ENCODE measurements around the gene ART3.

DNA sequence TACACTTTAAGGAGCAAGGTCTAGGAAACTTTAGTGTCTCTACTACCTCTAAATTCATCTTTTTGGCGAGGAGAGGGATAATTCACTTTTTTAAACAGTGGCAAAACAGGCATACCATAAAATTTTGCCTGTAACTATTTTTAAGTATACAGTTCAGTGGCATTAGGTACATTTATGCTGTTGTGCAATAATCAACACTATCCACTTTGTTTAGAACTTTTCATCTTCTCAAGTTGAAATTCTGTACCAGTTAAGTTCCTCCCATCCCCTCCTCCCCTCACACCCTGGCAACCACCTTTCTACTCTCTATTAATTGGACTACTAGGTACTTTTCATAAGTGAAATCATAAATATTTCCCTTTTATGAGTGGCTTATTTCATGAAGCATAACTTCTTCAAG lies 42.3 kb downstream of the ART3 start:
- TF ChIP-seq POLR2A (IDR thresholded peaks at IDR 0.05), result no peak
- TF ChIP-seq, protein P1, sequence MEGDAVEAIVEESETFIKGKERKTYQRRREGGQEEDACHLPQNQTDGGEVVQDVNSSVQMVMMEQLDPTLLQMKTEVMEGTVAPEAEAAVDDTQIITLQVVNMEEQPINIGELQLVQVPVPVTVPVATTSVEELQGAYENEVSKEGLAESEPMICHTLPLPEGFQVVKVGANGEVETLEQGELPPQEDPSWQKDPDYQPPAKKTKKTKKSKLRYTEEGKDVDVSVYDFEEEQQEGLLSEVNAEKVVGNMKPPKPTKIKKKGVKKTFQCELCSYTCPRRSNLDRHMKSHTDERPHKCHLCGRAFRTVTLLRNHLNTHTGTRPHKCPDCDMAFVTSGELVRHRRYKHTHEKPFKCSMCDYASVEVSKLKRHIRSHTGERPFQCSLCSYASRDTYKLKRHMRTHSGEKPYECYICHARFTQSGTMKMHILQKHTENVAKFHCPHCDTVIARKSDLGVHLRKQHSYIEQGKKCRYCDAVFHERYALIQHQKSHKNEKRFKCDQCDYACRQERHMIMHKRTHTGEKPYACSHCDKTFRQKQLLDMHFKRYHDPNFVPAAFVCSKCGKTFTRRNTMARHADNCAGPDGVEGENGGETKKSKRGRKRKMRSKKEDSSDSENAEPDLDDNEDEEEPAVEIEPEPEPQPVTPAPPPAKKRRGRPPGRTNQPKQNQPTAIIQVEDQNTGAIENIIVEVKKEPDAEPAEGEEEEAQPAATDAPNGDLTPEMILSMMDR (IDR thresholded peaks at IDR 0.05), result no peak
